RKO (cell line): ENCODE measurements around the gene NUDT17.
A peak's percentile ranks its signal among the peaks of the same experiment; 100 is the strongest.
"Not testable (repeated sequence)": the region's sequence is repeated elsewhere in the genome, so short reads cannot be mapped to it uniquely, and the experiment has no call there.

Experiments used
- DNase-seq: peaks from one replicate; pipeline ENCODE4 v3.0.0-alpha.2; 2016; ENCODE audit warnings: low spot score

Gene NUDT17, protein sequence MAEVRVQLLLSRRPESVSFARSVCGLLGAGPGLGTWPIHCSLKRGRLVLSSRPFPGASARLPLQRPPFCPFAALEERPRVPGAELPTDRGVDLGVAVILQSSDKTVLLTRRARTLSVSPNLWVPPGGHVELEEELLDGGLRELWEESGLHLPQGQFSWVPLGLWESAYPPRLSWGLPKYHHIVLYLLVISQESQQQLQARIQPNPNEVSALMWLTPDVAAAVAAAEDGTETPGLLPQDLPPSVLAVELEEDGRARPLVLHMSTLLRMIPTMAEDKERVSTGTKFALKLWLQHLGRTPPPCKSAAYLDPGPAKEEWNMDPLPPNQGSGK

DNA sequence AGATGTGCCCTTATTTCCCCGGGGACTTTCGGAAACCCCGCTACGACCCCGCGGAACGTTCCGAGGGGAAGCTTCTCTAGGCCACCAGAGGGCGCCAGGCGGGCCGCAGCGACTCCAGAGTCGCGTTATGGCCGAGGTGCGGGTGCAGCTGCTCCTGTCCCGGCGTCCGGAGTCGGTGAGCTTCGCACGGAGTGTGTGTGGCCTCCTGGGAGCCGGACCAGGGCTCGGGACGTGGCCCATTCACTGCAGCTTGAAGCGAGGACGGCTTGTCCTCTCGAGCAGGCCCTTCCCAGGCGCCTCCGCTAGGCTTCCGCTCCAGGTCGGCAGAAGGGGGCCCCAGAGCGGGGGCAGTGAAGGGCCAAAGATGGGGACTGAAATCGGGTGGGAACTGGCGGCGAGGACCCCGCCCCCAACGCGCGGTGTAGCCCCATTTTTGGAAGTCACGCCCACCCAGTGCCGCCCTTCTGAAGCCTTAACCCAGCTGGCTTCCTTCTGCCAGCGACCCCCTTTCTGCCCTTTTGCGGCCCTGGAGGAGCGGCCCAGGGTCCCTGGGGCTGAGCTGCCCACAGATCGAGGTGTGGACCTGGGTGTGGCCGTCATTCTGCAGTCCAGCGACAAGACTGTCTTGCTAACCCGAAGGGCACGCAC is at the start of gene NUDT17:
NUDT17 (plus strand) TSS at position 117 of the 648 bp plus-strand sequence; CDS start at position 128, 11 bp downstream.
- peak; percentile 79 for DNase-seq

DNA sequence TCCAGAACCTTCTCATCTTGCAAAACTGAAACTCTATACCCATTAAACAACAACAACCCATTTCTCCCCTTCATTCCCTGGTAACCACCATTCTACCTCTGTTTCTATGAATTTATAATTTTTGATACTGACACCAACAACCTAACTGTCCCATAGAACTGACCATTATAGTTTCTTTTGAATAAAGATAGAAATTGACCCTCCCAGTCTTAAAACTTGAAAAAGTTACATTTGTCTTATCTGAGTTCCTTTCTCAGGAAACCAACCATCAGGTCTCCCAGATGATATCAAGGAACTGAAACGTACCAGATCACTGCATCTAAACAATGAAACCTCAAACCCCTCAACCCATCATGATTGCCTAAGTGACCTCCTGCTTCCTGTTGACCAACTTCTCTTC is 48.7 kb upstream of the NUDT17 start:
- DNase-seq: no peak

DNA sequence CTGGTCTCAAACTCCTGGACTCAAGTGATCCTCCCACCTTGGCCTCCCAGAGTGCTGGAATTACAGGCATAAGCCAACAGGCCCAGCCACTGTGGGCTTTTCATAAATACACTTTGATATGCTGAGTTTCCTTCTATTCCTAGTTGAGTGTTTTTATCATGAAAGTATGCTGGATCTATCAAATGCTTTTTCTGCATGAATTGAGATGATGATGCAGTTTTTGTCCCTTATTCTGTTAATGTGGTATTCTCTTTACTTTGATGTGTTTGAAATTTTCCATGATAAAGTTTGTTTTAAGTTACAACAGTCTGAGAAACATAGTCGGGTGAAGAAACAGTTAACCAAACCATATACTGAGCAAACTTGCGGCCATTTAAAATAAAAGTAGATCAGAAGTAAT is 45.6 kb upstream of the NUDT17 start:
- DNase-seq: no peak

DNA sequence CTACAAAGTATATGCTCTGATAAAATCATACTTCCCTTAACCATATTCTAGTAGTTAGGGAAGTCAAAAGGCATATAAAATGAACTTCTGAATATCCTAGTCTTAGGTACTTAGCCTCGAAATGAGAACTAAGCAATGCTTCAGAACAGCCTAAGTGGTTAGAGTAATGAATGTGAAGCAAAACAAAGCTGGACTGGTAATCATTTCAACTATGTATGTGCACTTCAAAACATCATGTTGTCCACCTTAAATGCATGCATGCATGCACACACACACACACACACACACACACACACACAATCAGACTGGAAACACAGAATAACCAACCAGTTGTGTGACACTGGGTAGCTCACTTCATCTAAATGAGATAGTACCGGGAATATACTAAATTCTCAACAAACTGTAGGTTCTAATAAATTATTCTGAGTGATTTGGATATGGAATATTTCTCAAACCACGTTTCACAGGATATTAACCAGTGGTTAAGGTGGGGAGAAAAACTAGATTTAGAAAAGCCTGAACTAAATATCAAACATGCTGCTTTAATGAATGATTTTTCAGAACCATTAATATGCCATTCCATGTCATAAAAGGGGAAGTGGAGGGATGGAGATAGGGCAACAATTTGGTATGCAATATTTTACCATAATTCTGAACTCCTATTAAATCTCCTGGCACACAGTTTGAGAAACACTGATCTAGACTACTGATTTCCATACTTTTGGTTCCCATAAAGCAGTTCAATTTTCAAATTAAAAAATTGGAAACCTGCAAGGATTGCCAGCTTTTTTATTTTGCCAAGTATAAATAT is 41.0 kb upstream of the NUDT17 start:
- DNase-seq: no peak

DNA sequence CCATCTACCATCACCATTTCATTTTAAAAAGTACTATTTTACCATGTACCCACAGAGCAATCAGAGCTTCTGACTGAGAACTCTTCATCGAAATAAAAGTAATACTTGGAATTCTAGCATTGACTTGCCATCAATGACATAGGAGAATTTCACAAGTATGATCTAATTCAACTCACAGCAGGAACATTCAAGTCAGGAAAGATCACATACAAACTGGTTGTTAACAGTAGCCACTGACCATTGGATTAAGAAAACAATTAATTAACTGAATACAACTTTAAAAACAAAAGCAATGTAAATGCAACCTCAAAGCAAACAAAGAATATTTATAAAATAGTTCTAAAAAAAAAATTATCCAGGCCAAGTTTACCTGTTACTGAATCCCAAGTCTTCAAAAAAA is 40.4 kb upstream of the NUDT17 start:
- DNase-seq: no peak

DNA sequence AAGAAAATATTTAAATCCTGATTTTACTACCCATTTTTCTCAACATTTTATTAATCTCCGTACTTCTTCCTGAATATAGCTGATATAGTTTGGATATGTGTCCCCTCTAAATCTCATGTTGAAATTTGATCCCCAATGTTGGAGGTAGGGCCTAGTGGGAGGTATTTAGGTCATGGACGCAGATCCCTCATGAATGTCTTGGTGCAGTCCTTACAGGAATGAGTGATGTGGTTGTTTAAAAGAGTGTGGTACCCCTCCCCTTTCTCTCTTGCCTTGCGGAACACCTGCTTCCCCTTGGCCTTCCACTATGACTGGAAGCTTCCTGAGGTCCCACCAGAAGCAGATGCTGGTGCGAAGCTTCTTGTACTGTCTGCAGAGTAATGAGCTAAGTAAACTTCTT is 39.0 kb upstream of the NUDT17 start:
- DNase-seq: no peak

DNA sequence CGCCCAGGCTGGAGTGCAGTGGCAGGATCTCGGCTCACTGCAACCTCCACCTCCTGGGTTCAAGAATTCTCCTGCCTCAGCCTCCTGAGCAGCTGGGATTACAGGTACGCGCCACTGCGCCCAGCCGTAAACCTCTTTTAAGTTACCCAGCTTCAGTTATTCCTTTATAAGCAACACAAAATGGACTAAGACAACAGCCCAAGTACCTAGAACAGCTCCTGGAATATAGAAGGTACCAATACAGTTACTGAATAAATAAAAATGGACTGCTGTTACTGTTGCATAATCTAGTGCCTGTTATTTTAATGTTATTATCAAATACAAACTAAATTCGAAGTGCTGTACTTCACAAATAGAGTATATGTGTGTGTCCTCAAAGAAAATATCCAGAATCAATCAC is 38.6 kb upstream of the NUDT17 start:
- no peak for DNase-seq

DNA sequence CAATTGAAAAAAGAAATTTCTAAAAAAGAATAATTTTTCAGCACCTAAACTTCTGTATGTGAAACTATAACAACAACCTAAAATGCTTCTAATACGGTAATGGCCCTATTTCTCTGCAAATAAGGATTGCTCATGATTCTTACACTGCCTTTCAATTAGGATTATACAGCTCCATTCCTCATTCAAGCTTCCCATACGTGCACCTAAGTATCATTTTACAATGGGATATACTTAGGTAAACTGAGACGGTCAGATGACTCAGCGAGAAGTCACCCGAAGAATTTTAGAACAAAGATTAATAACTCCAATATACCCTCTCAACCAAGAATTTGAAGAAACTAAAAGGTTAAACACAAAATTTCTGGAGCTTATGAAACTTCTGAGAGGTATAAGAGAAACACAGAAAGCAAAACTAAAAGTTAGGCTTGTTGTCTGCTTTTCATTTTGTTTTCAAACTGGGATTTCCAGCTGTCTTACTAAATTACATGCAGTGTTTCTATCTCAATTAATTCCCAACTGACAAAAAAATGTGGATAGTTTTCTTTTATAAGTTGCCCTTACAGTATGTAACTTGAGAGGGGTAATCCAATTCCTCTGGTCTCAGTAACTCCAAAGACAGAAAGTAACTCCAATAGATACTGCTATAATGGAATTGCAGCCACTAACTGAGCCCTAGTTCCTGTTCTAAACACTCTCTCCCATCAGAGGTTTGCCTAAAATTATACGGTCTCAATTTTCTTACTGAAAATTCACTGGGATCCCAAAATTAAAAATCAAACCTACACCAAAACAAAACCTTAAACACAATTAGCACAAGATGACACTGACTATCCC is 32.2 kb upstream of the NUDT17 start:
- DNase-seq: not testable (repeated sequence)

DNA sequence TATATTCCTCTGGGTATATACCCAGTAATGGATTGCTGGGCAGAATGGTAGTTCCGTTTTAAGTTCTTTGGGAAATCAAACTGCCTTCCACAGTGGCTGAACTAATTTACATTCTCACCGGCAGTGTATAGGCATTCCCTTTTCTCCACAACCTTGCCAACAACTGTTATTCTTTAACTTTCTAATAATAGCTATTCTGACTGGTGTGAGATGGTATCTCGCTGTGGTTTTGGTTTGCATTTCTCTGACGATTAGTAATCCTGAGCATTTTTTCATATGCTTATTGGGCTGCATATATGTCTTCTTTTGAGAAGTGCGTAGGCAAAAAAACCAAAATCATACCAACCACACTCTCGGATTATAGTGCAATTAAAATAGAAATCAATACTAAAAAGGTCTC is 27.3 kb upstream of the NUDT17 start:
- not testable (repeated sequence) for DNase-seq

DNA sequence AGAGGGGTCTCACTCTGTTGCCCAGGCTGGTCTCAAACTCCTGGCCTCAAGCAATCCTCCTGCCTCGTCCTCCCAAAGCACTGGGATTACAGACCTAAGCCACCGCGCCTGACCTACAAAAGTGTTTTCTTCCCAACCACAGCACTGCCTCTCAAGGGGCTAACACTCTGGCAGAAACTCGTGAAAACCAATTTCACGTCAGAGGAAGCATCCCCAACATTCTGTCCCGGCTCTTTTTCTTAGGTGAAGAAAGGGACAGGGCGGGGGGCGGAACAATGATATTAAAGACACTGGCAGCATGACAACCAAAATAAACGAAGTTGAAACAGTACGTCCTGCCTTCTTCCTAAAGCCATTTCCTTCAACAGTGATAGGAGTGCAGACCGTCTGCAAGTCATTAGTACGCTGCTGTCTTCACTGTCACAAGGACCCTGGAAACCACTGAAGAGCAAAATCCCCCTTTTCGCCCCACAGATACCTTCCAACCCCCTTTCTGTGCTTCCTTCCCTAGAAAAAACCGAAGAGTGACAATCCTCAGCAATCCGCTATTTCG is 22.6 kb upstream of the NUDT17 start:
- not testable (repeated sequence) for DNase-seq

DNA sequence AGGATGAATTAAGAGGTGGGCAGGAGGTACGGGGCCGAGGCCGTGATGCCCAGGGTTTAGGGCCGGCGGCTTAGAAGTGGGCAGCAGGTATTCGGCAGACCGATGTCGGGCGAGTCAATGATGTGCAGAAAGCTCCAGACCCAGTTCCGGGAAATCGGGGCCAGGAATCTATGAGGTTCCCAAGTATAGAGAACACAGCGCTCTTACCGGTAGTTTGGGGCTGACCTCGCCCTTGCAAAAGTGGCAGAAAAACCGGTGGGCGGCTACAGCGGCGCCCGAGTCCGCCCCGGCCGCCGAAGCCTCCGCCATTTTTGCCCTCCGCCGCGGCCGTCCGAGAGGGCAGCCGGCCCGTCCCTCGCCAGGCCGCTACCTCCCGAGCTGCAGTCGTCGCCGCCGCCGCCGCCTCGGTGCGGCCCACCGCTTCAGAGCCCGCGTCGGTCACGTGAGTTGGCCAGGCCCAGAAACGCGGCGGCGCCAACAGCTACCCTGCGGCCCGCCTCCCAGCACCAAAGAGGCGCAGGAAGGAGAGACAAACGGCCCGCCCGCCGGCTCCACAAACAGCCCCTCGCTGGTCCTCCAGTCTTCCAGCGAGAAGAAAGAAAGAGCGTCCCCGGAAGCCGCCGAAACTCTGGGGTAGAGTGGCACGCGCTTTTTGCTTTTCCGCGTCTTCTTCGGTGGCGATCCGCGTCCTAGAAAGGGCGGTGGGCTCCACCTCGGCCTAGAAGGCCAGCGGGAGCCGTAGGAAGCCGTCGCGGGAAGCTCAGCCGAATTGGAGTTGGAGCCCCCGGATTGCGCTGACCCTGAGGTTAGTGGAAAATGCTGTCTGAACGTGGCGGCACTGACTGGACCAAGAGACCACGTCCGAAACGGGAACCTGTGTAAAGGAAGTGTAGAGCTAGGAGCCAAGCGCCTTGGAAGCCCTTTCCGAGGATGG is 21.6 kb upstream of the NUDT17 start, which contains the start of the genes POLR3C and RNF115:
POLR3C (plus strand) TSS at position 636 of the 934 bp plus-strand sequence. CDS start 1,577 bp downstream, outside the sequence.
RNF115 (minus strand) TSS at position 531 of the 934 bp plus-strand sequence; CDS start at position 309, 222 bp downstream.
- DNase-seq: peak; percentile 91

DNA sequence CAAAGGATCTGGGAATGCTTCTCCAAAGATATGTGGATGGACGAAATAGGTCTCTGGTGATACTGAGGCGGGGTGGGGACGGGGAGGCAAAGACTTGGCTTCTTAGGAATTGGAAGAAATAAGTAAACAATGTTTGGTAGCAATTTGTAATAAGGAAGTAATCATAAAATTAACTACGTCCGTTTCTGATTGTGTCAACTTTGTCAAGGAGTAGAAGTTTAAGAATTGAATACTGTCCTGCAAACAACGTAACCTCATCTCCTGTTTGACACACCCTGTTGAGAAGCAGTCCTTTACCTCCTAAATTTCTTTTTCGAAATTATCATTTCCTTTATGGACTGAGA is 21.0 kb upstream of the NUDT17 start:
- no peak for DNase-seq

DNA sequence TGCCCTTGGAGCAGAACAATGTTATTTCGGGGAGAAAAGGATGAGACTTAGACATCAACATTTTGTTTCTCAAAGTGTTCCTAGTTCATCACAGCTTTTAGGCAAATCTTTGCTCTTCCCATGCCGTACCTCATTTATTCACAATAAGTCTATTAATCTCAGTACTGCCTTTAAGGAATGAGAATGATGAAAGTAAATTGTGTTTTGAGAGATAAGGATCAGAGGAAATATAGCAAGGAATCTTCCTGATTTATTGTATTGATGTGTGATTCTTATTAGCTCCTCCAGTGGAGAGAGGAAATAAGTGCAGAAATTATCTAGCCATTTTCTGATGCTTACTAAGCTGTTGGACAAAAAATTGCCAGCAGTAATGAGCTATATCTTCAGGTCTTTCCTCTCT is 19.4 kb upstream of the NUDT17 start:
- DNase-seq: peak; percentile 48

DNA sequence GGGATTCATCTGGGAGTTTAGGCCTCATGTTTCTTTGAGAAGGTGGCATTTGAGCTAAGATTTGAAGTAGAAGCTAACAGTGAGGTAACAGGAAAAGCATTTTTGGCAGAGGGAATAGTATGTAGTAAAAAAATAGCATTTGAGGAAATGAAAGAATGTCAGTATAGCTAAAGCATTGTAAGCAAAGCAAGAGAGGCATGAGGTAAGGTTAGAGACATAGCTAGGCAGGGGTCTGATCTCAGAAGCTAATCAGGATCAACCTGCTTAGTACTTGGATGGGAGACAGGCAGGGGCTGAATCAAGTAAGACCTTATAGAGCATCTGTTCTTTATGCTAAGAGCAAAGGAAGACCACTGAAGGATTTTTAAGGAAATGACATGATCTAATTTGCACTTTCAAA is 17.5 kb upstream of the NUDT17 start:
- DNase-seq: no peak

DNA sequence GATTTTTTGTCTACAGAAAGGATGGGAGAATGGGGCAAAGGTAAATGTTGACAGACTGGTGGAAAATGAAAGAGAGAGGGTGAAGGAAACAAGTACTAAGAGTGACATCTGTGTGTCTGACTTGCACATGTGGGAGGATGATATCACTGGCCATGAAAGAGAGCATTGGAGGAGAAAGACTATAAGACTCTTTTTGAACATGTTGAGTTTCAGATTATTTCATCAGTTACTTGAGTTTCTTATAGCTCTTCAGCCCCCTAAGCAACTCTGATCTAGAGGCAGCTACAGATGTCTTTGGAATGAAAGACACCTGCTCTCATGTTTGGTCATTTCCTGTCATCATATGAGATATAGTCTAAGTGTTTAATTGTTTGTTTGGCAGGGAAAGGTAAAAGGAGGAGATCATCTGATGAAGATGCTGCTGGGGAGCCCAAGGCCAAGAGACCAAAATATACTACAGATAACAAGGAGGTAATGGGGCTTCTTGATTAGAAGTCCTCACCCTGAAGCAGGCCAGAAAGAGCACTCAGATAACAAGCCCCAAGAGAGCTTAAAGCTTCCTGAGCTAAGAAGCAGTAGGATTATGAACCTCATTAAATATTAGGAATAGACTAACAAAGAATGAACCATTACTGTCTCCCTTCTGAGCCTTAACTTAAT is 16.9 kb upstream of the NUDT17 start:
- no peak for DNase-seq

DNA sequence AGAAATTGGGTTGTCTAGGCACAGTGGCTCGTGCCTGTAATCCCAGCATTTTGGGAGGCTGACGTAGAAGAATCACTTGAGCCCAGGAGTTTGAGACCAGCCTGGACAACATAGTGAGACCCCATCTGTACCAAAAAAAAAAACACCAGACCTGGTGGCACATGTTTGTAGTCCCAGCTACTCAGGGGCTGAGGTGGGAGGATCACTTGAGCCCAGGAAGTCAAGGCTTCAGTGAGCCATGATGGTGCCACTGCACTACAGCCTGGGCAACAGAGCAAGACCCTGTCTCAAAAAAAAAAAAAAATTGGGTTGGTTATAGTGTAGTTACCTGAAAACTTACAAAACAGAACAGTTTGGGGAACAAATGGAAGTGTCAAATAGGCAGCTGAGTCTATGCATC is 14.6 kb upstream of the NUDT17 start:
- DNase-seq: not testable (repeated sequence)

DNA sequence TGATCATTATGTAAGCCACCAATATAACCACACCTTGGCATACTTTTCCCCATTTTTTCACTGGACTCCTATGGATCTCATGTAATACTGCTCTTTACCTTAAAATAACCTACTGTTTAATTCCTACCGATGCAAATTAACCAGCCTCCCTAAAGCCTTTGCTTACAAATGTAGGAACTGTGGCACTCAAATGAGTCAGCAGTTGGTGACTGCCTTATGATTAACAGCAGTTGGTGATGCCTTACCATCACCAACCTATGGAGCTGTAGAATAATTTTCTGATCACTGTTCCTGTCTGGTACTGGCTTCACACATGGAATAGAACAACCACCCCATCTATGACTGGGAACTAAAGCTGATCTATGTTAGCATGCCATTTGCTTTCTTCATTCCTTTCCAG is 7.8 kb upstream of the NUDT17 start:
- DNase-seq: peak; percentile 58

DNA sequence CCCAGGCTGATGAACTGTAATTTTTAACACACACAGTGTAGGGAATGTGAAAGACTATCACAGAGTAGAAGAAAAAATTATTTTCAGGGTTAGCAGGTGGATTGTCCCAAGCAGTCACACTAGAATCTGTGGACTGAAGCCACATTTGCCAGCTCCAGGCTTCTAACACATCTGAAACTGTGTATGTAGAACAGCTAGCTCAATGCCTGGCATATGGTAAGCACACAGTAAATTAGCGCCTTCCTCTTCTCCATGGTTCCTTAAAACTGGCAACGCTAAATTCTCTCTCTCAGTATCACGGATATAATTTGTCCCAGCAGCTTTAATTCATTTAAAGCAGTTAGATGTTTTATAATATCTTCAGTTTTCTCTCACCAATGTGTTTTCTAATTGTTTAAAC is 2.4 kb upstream of the NUDT17 start:
- DNase-seq: no peak

DNA sequence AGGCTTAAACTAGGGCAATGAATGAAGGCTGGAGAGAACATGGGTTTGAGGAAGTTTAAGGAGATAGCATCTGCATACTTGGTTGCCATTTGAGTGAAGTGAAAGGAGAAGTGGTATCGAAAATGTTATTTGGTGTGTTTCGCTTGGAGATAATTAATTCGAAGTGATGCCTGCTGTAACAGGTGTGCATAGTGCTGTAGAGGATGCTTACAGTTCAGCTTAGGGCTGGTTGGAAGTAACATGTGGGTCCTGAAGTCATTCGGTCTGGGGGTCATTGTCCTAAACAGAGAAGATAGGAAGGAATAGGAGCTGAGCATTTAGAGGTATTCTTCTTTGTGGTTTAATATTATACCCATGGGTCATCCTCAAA is 301 bp upstream of the NUDT17 start:
- DNase-seq: no peak

DNA sequence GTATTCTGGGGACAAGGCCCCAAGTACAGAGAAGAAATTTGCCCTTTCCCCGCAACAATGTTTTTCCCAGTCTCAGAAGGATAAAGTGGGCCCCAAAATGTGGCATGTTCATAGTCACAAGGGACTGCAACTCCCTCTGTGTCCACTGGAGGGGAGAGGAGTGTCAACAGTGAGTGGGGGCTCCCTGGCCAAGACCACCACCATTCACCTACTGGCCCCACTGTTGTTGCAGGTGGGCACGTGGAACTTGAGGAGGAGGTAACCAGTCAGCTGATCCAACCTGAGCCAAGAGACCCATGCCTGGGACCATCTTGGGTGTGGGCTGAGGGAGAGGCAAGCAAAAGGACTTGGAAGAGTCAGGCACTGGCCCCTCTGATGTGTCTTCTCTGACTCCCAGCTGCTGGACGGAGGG is 777 bp downstream of the NUDT17 start:
- peak; percentile 47 for DNase-seq
